ENCODE measurements around the gene SPG7.

DNA sequence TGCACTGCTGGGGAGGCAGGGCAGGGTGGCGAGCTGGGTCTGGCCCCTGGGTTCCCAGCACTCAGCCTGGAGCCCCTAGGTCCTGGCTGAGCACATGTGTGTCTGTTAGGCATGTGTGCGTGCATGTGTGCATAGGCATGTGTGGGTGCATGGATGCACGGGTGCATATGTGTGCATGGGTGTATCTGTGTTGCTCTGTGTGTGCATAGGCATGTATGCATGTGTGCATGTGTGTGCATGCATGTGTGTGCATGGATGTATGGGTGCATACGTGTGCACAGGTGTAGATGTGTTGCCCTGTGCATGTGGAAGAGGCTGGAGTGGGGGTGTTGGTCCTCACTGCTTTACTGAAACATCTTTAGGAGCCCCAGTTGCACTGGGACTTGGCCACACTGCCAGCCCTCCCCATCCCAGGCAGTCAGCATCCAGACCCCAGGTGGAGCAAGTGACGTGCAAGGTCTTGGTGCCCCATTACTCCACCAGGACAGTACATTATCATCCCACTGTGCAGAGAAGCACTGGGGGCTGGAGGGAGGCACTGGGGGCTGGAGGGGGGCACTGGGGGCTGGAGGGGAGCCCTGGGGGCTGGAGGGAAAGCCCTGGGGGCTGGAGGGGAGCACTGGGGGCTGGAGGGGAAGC lies 94.9 kb downstream of the SPG7 start:
- no peak for TF ChIP-seq POLR2A (IDR thresholded peaks at IDR 0.05; ENCODE audit: extremely low read depth, insufficient read length)
- TF ChIP-seq, protein P1, sequence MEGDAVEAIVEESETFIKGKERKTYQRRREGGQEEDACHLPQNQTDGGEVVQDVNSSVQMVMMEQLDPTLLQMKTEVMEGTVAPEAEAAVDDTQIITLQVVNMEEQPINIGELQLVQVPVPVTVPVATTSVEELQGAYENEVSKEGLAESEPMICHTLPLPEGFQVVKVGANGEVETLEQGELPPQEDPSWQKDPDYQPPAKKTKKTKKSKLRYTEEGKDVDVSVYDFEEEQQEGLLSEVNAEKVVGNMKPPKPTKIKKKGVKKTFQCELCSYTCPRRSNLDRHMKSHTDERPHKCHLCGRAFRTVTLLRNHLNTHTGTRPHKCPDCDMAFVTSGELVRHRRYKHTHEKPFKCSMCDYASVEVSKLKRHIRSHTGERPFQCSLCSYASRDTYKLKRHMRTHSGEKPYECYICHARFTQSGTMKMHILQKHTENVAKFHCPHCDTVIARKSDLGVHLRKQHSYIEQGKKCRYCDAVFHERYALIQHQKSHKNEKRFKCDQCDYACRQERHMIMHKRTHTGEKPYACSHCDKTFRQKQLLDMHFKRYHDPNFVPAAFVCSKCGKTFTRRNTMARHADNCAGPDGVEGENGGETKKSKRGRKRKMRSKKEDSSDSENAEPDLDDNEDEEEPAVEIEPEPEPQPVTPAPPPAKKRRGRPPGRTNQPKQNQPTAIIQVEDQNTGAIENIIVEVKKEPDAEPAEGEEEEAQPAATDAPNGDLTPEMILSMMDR (IDR thresholded peaks at IDR 0.05; ENCODE audit: low read depth, low read length): no peak

Data from NB4 (cell line).